ENCODE measurements around the gene IQCK. TPM values are rescaled to one million over a fixed set of nuclear protein-coding genes. Genes with fewer than 3 reads are reported as not detected.

Gene IQCK
- total RNA-seq, 6 donors from 2014 or later: 9.3 to 50.3 (median 18.3) TPM

- ATAC-seq (ENCODE audit: low FRiP score in 2 of 2) (peak in 1 of 2 donors; percentile 11), DNase-seq (peak in 1 of 2 donors; percentile 55)
- TF ChIP-seq POLR2A (IDR thresholded peaks at IDR 0.05) (peak in 1 of 4 donors; percentile 18), POLR2AphosphoS5 (IDR thresholded peaks at IDR 0.05) (no peak)
- H3K36me3 ChIP-seq: peaks cover 0 to 44% (median 26%) of the 10 kb centered on the region in 4 donors
- no peaks in the 10 kb centered on the region for H3K9me3 ChIP-seq
- H3K4me3 ChIP-seq: no peak overlapping the region
- H3K27me3 ChIP-seq: no peaks in the 10 kb centered on the region
- 54 to 68% methylated on average over 11 to 14 of the region's 14 CpGs for WGBS, 2 donors
- peak overlapping the region in 2 of 4 donors; percentile 37 to 69 for H3K27ac ChIP-seq
- peaks cover 9 to 30% (median 19%) of the 10 kb centered on the region in 4 donors for H3K4me1 ChIP-seq
These were observed 26.8 kb upstream of the IQCK start for GRCh38 chr16:19691161-19691711.

- peaks cover 17 to 45% (median 41%) of the 10 kb centered on the region in 4 donors for H3K4me1 ChIP-seq
- DNase-seq: no peak
- H3K27ac ChIP-seq: peak overlapping the region in 1 of 4 donors; percentile 82
- no peak overlapping the region for H3K4me3 ChIP-seq
- 89 to 92% methylated on average over 8 of the region's 8 CpGs for WGBS, 2 donors
- H3K27me3 ChIP-seq: no peaks in the 10 kb centered on the region
- no peak for ATAC-seq (ENCODE audit: low FRiP score in 2 of 2)
- peaks cover 0 to 38% (median 19%) of the 10 kb centered on the region in 4 donors for H3K36me3 ChIP-seq
- TF ChIP-seq EP300 (IDR thresholded peaks at IDR 0.05) (no peak), CTCF (IDR thresholded peaks at IDR 0.05) (no peak), POLR2A (IDR thresholded peaks at IDR 0.05) (no peak), POLR2AphosphoS5 (IDR thresholded peaks at IDR 0.05) (no peak)
- H3K9me3 ChIP-seq: no peaks in the 10 kb centered on the region
These were observed 23.1 kb upstream of the IQCK start for GRCh38 chr16:19694989-19695388.

DNA sequence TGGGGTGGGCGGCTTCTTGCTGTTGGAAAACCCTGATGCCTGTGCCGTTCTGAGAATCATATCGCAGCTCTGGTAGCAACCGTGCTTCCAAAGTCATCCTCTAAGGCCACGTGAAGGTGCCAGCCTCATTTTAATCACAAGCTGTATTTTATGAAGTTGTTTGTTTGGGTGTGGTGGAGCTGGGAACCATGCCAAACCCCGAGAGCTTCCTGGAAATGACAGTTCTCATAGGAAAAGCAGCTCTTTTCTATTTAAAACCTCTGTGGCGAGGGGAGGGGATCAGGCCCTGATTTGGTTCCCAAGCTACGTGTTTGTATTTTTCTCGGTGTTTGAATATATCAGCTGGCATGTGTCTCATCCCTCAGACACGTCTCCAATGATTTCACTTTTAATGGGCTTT is 21.7 kb upstream of the IQCK start:
- Histone ChIP-seq H3K4me1 (peaks cover 25 to 46% (median 39%) of the 10 kb centered on the region in 4 donors), H3K9me3 (no peaks in the 10 kb centered on the region), H3K27me3 (no peaks in the 10 kb centered on the region), H3K4me3 (no peak overlapping the region), H3K27ac (peak overlapping the region; percentile 60 to 82 (median 72)), H3K36me3 (peaks cover 0 to 42% (median 18%) of the 10 kb centered on the region in 4 donors)
- no peak for TF ChIP-seq CTCF (IDR thresholded peaks at IDR 0.05)
- peak in 1 of 2 donors; percentile 64 for TF ChIP-seq POLR2AphosphoS5 (IDR thresholded peaks at IDR 0.05)
- TF ChIP-seq EP300 (IDR thresholded peaks at IDR 0.05): peak in 2 of 4 donors; percentile 7 to 66
- WGBS, 2 donors: 2 to 9% methylated on average over 6 to 10 of the region's 10 CpGs
- DNase-seq (peak in 1 of 2 donors; percentile 76), ATAC-seq (ENCODE audit: low FRiP score in 2 of 2) (peak; percentile 20 to 67)

DNA sequence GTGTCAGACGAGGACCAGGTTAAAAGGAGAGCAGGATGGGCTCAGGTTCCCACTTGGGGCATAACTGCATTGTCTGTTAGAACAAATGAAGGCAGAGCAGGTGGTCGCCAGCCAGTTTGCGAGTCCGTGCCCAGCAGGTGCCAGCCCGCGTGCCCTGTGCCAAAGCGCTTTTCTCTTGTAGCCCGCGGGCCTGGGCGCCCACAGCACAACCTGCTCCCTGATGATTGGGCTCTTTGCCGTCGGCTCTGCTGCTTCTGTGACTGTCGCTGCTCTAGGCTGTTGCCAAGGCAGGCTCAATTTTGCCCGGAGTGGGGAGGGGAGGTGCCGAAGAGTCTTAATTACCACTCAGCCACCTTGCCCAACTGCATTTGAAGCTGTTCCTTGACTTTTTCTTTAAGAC is 21.1 kb upstream of the IQCK start:
- Histone ChIP-seq H3K36me3 (peaks cover 0 to 42% (median 12%) of the 10 kb centered on the region in 4 donors), H3K9me3 (no peaks in the 10 kb centered on the region)
- 91 to 97% methylated on average over 14 to 15 of the region's 15 CpGs for WGBS, 2 donors

More for the DNA sequence above, 21.1 kb upstream of the IQCK start:
- peak in 1 of 2 donors; percentile 79 for DNase-seq
- peaks cover 25 to 46% (median 39%) of the 10 kb centered on the region in 4 donors for H3K4me1 ChIP-seq
- peak overlapping the region; percentile 60 to 82 (median 72) for H3K27ac ChIP-seq
- H3K27me3 ChIP-seq: no peaks in the 10 kb centered on the region
- no peak overlapping the region for H3K4me3 ChIP-seq
- TF ChIP-seq POLR2A (IDR thresholded peaks at IDR 0.05) (no peak), EP300 (IDR thresholded peaks at IDR 0.05) (no peak), POLR2AphosphoS5 (IDR thresholded peaks at IDR 0.05) (no peak), CTCF (IDR thresholded peaks at IDR 0.05) (no peak)
- ATAC-seq (ENCODE audit: low FRiP score in 2 of 2): no peak

All from upper lobe of left lung (tissue), 6 donors.